ENCODE data around the gene HS3ST6. TPM values are rescaled to one million over a fixed set of nuclear protein-coding genes. Genes with fewer than 3 reads are reported as not detected.

Gene HS3ST6
- total and polyA plus RNA-seq, 2 of the 13 experiments (the other 11 are each of a cell fraction or from before 2014, with no cell fraction given) = not detected

GRCh38 chr16:1870365-1871082 lies 47.7 kb downstream of the HS3ST6 start (continued):
- TF ChIP-seq RERE (CRISPR knock-in tag; IDR thresholded peaks at IDR 0.05; ENCODE audit: low read depth) (no peak), ZNF318 (CRISPR knock-in tag; IDR thresholded peaks at IDR 0.05) (no peak), IRF2 (CRISPR knock-in tag; IDR thresholded peaks at IDR 0.05) (no peak), ELF3 (CRISPR knock-in tag; IDR thresholded peaks at IDR 0.05) (peak; percentile 23; the same call in 1 of the 2 replicates), ZNF883 (CRISPR knock-in tag; IDR thresholded peaks at IDR 0.05; ENCODE audit: not compliant biosample characterization) (no peak), MIXL1 (CRISPR knock-in tag; IDR thresholded peaks at IDR 0.05) (no peak), EEA1 (CRISPR knock-in tag; IDR thresholded peaks at IDR 0.05; ENCODE audit: borderline replicate concordance) (no peak), ZNF333 (CRISPR knock-in tag; IDR thresholded peaks at IDR 0.05; ENCODE audit: borderline replicate concordance) (no peak), ZNF550 (CRISPR knock-in tag; IDR thresholded peaks at IDR 0.05; ENCODE audit: borderline replicate concordance) (no peak), ZNF12 (CRISPR knock-in tag; IDR thresholded peaks at IDR 0.05) (no peak), ZNF503 (CRISPR knock-in tag; IDR thresholded peaks at IDR 0.05) (no peak), NAIF1 (CRISPR knock-in tag; IDR thresholded peaks at IDR 0.05; ENCODE audit: borderline replicate concordance) (no peak), ZSCAN31 (CRISPR knock-in tag; IDR thresholded peaks at IDR 0.05; ENCODE audit: low read depth) (no peak), MAFG (CRISPR knock-in tag; IDR thresholded peaks at IDR 0.05) (no peak)
